PC-9 (cell line): Measurements from ENCODE around the gene ELP6.

ENCODE experiments used
- CTCF ChIP-seq: fragments of 200-600 bp; sonication (generic); conservative IDR thresholded peaks from 2 replicates; pipeline ENCODE4 v1.6.1; 2017; ENCODE audit warnings: mixed run types, antibody characterized with exemption, mild to moderate bottlenecking, moderate library complexity
- EZH2 ChIP-seq: fragments of 200-600 bp; sonication (generic); IDR thresholded peaks from 2 replicates; pipeline ENCODE4 v1.8.0; 2017; ENCODE audit warnings: antibody characterized with exemption, low read depth

GRCh38 chr3:47476644-47477199 is 36.8 kb downstream of the ELP6 start:
- TF ChIP-seq CTCF (no peak), EZH2 (no peak)
